Loucy (cell line): ENCODE data around the gene SBF2.

Experiments used
- H2AFZ ChIP-seq: fragments of 200-600 bp; sonication (generic); 2 replicates; pipeline ENCODE4 v1.6.0; 2016; ENCODE audit warnings: antibody characterized with exemption, mild to moderate bottlenecking, low read length, moderate library complexity
- H3F3A ChIP-seq: fragments of 200-600 bp; 2 replicates; pipeline ENCODE4 v1.6.0; 2016; ENCODE audit warnings: antibody characterized with exemption, low read depth, mild to moderate bottlenecking
- H3K27me3 ChIP-seq: fragments of 200-600 bp; sonication (generic); 2 replicates; pipeline ENCODE4 v1.6.1; 2014; ENCODE audit warnings: low read length, mild to moderate bottlenecking; ENCODE audit not compliant: insufficient read depth, poor library complexity, severe bottlenecking
- H3K36me3 ChIP-seq: fragments of 200-600 bp; sonication (generic); 2 replicates; pipeline ENCODE4 v1.6.1; 2016; ENCODE audit warnings: low read length; ENCODE audit not compliant: insufficient read depth
- H3K4me1 ChIP-seq: fragments of 200-600 bp; sonication (generic); 2 replicates; pipeline ENCODE4 v1.5.1; 2014; ENCODE audit warnings: low read length, mild to moderate bottlenecking; ENCODE audit not compliant: insufficient read depth, poor library complexity, severe bottlenecking
- H3K4me2 ChIP-seq: fragments of 200-600 bp; sonication (generic); 2 replicates; pipeline ENCODE4 v1.6.0; 2014; ENCODE audit warnings: antibody characterized with exemption, low read length, low read depth, mild to moderate bottlenecking; ENCODE audit not compliant: poor library complexity, severe bottlenecking
- H3K4me3 ChIP-seq: fragments of 200-600 bp; sonication (generic); 2 replicates; pipeline ENCODE4 v1.5.1; 2014; ENCODE audit warnings: low read length, mild to moderate bottlenecking, mixed read lengths; ENCODE audit not compliant: poor library complexity, severe bottlenecking
- H3K79me2 ChIP-seq: fragments of 200-600 bp; sonication (generic); 2 replicates; pipeline ENCODE4 v1.6.1; 2014; ENCODE audit warnings: low read length; ENCODE audit not compliant: insufficient read depth
- H3K9ac ChIP-seq: fragments of 200-600 bp; sonication (generic); 2 replicates; pipeline ENCODE4 v1.6.0; 2014; ENCODE audit warnings: mild to moderate bottlenecking, low read depth, low read length, moderate library complexity; ENCODE audit not compliant: poor library complexity, severe bottlenecking
- H3K9me2 ChIP-seq: fragments of 200-600 bp; sonication (generic); replicated peaks from 2 replicates; pipeline ENCODE4 v1.6.1; 2016; ENCODE audit warnings: low read depth, low read length, mixed read lengths
- H3K9me3 ChIP-seq: fragments of 200-600 bp; sonication (generic); 2 replicates; pipeline ENCODE4 v1.6.1; 2014; ENCODE audit warnings: mild to moderate bottlenecking, antibody characterized with exemption, low read length, low read depth; ENCODE audit not compliant: insufficient read depth
- H4K20me1 ChIP-seq: fragments of 200-600 bp; sonication (generic); 2 replicates; pipeline ENCODE4 v1.6.0; 2014; ENCODE audit warnings: antibody characterized with exemption, low read length, mild to moderate bottlenecking; ENCODE audit not compliant: insufficient read depth, poor library complexity, severe bottlenecking
- EZH2phosphoT487 ChIP-seq: fragments of 200-600 bp; IDR thresholded peaks from 2 replicates; pipeline ENCODE4 v1.6.1; 2018; ENCODE audit warnings: antibody characterized with exemption, mild to moderate bottlenecking, moderate library complexity, borderline replicate concordance
- TF ChIP-seq, protein P1 (sequence below): fragments of 200-600 bp; sonication (generic); conservative IDR thresholded peaks from 2 replicates; pipeline ENCODE4 v1.5.1; 2014; ENCODE audit warnings: mild to moderate bottlenecking, antibody characterized with exemption, low read length

SBF2 gene

GRCh38 chr11:10051868-10052586, 242.0 kb downstream of the SBF2 start:
- Histone ChIP-seq H3F3A (no peaks in the 10 kb centered on the region), H3K4me2 (no peak overlapping the region), H3K36me3 (no peaks in the 10 kb centered on the region), H3K9me2 (no peaks in the 10 kb centered on the region), H3K4me1 (peaks cover 6% of the 10 kb centered on the region), H2AFZ (no peak overlapping the region), H3K4me3 (no peak overlapping the region), H3K79me2 (no peaks in the 10 kb centered on the region), H3K9ac (no peak overlapping the region), H4K20me1 (no peaks in the 10 kb centered on the region), H3K27me3 (no peaks in the 10 kb centered on the region), H3K9me3 (0 out of 2 replicates have a peak, but pooled peaks cover 2% of the 10 kb centered on the region)
- no peak for TF ChIP-seq EZH2phosphoT487
- TF ChIP-seq, protein P1, sequence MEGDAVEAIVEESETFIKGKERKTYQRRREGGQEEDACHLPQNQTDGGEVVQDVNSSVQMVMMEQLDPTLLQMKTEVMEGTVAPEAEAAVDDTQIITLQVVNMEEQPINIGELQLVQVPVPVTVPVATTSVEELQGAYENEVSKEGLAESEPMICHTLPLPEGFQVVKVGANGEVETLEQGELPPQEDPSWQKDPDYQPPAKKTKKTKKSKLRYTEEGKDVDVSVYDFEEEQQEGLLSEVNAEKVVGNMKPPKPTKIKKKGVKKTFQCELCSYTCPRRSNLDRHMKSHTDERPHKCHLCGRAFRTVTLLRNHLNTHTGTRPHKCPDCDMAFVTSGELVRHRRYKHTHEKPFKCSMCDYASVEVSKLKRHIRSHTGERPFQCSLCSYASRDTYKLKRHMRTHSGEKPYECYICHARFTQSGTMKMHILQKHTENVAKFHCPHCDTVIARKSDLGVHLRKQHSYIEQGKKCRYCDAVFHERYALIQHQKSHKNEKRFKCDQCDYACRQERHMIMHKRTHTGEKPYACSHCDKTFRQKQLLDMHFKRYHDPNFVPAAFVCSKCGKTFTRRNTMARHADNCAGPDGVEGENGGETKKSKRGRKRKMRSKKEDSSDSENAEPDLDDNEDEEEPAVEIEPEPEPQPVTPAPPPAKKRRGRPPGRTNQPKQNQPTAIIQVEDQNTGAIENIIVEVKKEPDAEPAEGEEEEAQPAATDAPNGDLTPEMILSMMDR = no peak

DNA sequence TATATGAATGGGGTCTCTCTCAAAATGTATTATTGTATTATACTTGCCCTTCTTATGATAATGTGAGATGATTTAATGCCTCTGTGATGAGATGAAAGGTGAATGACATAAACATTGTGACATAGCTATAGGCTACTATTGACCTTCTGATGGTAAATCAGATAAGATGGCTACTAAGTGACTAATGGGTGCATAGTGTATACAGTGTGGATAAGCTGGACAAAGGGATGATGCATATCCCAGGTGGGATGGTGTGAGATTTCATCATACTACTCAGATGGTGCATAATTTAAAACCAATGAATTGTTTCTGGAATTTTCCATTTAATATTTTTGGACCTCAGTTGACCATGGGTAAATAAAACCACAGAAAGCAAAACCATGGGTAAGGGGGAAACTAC, 243.5 kb downstream of the SBF2 start:
- H3K79me2 ChIP-seq = no peaks in the 10 kb centered on the region
- no peaks in the 10 kb centered on the region for H3K9me2 ChIP-seq
- H3K9ac ChIP-seq = no peak overlapping the region
- no peaks in the 10 kb centered on the region for H3K27me3 ChIP-seq
- peaks cover 6% of the 10 kb centered on the region for H3K4me1 ChIP-seq
- TF ChIP-seq EZH2phosphoT487 = no peak
- TF ChIP-seq, protein P1 = no peak
- no peak overlapping the region for H2AFZ ChIP-seq
- no peaks in the 10 kb centered on the region for H4K20me1 ChIP-seq
- H3F3A ChIP-seq = no peaks in the 10 kb centered on the region
- no peak overlapping the region for H3K4me2 ChIP-seq
- no peak overlapping the region for H3K4me3 ChIP-seq
- no peaks in the 10 kb centered on the region for H3K36me3 ChIP-seq
- H3K9me3 ChIP-seq = 0 out of 2 replicates have a peak, but pooled peaks cover 2% of the 10 kb centered on the region

DNA sequence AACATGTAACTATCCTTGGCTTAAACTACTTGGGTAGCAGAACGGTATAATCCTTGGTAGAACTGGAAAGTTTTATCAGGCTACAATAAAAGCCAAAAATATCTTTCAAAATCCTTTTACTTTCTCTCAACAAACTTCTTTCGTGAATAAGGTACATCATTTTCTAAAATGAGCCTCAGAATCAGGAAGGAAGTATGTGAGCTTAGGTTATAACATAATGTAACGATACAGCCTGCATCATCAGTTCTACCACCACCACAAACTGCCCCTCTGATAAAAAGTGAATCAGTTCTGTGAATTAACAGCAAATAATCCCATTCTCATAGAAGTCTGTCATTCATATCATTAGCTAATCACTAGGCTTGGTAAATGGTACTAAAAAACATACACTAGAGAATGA, 244.3 kb downstream of the SBF2 start:
- no peaks in the 10 kb centered on the region for H3K36me3 ChIP-seq
- H3K79me2 ChIP-seq = no peaks in the 10 kb centered on the region
- no peaks in the 10 kb centered on the region for H3K9me2 ChIP-seq
- no peak overlapping the region for H3K4me3 ChIP-seq
- no peaks in the 10 kb centered on the region for H3F3A ChIP-seq
- no peak overlapping the region for H3K9ac ChIP-seq
- no peak overlapping the region for H2AFZ ChIP-seq
- no peaks in the 10 kb centered on the region for H4K20me1 ChIP-seq
- no peaks in the 10 kb centered on the region for H3K27me3 ChIP-seq
- peaks cover 6% of the 10 kb centered on the region for H3K4me1 ChIP-seq
- TF ChIP-seq EZH2phosphoT487 = no peak
- TF ChIP-seq, protein P1 = no peak
- H3K9me3 ChIP-seq = peaks cover 3% of the 10 kb centered on the region; the same call in 1 of the 2 replicates
- no peak overlapping the region for H3K4me2 ChIP-seq
